ENCODE measurements around the gene ZNF350. TPM values are rescaled to one million over a fixed set of nuclear protein-coding genes. Genes with fewer than 3 reads are reported as not detected.

Gene ZNF350
- total and polyA plus RNA-seq, 2 of the 13 experiments (the other 11 are each of a cell fraction or from before 2014, with no cell fraction given), result 3.7 to 6.9 TPM

DNA sequence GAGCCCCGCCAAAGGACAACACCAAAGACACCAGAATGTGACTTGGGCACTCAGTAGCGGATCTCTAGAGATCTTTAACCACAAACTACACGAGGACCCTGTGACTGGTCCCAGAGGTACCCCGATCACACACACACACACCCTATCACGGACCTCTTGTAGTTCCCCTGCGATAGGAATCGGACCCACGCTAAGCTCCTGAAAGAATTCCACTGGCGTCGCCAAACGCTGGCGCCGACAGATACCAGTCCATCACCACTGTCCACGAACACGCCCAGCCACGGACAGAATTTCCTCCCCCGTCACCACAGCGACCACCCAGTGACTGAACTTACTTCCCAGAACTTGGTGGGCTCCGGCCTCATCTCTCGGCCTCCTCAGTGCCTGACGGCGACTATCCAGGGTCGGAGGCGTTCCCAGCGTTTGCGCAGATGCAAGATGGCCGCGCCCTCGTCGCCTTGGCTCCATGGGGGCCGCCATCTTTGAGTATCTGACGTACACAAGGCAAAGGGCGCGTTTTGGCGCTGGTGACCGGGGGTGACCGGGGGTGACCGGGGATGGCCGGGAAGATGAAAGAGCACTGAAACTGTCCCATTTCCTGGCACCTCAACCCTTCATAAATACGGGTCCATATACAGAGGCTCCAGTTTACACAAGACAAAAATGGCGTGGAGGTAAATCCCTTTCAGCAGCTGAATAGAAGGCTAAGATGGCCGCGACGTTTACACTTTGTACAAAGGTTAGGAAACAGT lies 21.3 kb upstream of the ZNF350 start, which contains the start of gene ZNF615 (continued):
- TF ChIP-seq LCORL (IDR thresholded peaks at IDR 0.05) (no peak), LCORL (CRISPR knock-in tag; IDR thresholded peaks at IDR 0.05) (peak; percentile 91), HES4 (CRISPR knock-in tag; IDR thresholded peaks at IDR 0.05; ENCODE audit: borderline replicate concordance) (no peak), U2AF2 (IDR thresholded peaks at IDR 0.05; ENCODE audit: low read depth, low read length) (peak; percentile 88; the same call in 1 of the 2 replicates), ZNF761 (CRISPR knock-in tag; conservative IDR thresholded peaks at IDR 0.05) (no peak; the same call in 1 of the 2 replicates), ZNF468 (CRISPR knock-in tag; IDR thresholded peaks at IDR 0.05) (no peak), PHF5A (CRISPR knock-in tag; IDR thresholded peaks at IDR 0.05; ENCODE audit: low read depth, unreplicated experiment) (no peak), ZNF180 (CRISPR knock-in tag; IDR thresholded peaks at IDR 0.05; ENCODE audit: borderline replicate concordance, low read depth) (no peak), ATF7-NPFF (CRISPR knock-in tag; IDR thresholded peaks at IDR 0.05; ENCODE audit: low read depth) (0 out of 2 replicates have a peak, but pooled peaks have one; percentile 46), REPIN1 (CRISPR knock-in tag; IDR thresholded peaks at IDR 0.05; ENCODE audit: borderline replicate concordance, low read depth) (peak; percentile 78; the same call in 1 of the 2 replicates), ZNF790 (CRISPR knock-in tag; IDR thresholded peaks at IDR 0.05; ENCODE audit: borderline replicate concordance) (no peak), ZNF337 (CRISPR knock-in tag; IDR thresholded peaks at IDR 0.05; ENCODE audit: borderline replicate concordance, low read depth) (0 out of 2 replicates have a peak, but pooled peaks have one; percentile 63), DPF2 (CRISPR knock-in tag; IDR thresholded peaks at IDR 0.05; ENCODE audit: borderline replicate concordance, low read depth) (no peak), HDAC2 (CRISPR knock-in tag; IDR thresholded peaks at IDR 0.05) (0 out of 2 replicates have a peak, but pooled peaks have one; percentile 31)
- TF ChIP-seq, protein P1, sequence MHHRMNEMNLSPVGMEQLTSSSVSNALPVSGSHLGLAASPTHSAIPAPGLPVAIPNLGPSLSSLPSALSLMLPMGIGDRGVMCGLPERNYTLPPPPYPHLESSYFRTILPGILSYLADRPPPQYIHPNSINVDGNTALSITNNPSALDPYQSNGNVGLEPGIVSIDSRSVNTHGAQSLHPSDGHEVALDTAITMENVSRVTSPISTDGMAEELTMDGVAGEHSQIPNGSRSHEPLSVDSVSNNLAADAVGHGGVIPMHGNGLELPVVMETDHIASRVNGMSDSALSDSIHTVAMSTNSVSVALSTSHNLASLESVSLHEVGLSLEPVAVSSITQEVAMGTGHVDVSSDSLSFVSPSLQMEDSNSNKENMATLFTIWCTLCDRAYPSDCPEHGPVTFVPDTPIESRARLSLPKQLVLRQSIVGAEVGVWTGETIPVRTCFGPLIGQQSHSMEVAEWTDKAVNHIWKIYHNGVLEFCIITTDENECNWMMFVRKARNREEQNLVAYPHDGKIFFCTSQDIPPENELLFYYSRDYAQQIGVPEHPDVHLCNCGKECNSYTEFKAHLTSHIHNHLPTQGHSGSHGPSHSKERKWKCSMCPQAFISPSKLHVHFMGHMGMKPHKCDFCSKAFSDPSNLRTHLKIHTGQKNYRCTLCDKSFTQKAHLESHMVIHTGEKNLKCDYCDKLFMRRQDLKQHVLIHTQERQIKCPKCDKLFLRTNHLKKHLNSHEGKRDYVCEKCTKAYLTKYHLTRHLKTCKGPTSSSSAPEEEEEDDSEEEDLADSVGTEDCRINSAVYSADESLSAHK (CRISPR knock-in tag; IDR thresholded peaks at IDR 0.05; ENCODE audit: borderline replicate concordance), result no peak
- TF ChIP-seq, protein P2, sequence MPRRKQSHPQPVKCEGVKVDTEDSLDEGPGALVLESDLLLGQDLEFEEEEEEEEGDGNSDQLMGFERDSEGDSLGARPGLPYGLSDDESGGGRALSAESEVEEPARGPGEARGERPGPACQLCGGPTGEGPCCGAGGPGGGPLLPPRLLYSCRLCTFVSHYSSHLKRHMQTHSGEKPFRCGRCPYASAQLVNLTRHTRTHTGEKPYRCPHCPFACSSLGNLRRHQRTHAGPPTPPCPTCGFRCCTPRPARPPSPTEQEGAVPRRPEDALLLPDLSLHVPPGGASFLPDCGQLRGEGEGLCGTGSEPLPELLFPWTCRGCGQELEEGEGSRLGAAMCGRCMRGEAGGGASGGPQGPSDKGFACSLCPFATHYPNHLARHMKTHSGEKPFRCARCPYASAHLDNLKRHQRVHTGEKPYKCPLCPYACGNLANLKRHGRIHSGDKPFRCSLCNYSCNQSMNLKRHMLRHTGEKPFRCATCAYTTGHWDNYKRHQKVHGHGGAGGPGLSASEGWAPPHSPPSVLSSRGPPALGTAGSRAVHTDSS (CRISPR knock-in tag; conservative IDR thresholded peaks at IDR 0.05), result no peak
- TF ChIP-seq, protein P3, sequence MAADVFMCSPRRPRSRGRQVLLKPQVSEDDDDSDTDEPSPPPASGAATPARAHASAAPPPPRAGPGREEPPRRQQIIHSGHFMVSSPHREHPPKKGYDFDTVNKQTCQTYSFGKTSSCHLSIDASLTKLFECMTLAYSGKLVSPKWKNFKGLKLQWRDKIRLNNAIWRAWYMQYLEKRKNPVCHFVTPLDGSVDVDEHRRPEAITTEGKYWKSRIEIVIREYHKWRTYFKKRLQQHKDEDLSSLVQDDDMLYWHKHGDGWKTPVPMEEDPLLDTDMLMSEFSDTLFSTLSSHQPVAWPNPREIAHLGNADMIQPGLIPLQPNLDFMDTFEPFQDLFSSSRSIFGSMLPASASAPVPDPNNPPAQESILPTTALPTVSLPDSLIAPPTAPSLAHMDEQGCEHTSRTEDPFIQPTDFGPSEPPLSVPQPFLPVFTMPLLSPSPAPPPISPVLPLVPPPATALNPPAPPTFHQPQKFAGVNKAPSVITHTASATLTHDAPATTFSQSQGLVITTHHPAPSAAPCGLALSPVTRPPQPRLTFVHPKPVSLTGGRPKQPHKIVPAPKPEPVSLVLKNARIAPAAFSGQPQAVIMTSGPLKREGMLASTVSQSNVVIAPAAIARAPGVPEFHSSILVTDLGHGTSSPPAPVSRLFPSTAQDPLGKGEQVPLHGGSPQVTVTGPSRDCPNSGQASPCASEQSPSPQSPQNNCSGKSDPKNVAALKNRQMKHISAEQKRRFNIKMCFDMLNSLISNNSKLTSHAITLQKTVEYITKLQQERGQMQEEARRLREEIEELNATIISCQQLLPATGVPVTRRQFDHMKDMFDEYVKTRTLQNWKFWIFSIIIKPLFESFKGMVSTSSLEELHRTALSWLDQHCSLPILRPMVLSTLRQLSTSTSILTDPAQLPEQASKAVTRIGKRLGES (CRISPR knock-in tag; IDR thresholded peaks at IDR 0.05; ENCODE audit: borderline replicate concordance), result no peak
- TF ChIP-seq, protein P4, sequence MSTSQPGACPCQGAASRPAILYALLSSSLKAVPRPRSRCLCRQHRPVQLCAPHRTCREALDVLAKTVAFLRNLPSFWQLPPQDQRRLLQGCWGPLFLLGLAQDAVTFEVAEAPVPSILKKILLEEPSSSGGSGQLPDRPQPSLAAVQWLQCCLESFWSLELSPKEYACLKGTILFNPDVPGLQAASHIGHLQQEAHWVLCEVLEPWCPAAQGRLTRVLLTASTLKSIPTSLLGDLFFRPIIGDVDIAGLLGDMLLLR (CRISPR knock-in tag; IDR thresholded peaks at IDR 0.05), result 0 out of 2 replicates have a peak, but pooled peaks have one; percentile 45
- TF ChIP-seq, protein P5, sequence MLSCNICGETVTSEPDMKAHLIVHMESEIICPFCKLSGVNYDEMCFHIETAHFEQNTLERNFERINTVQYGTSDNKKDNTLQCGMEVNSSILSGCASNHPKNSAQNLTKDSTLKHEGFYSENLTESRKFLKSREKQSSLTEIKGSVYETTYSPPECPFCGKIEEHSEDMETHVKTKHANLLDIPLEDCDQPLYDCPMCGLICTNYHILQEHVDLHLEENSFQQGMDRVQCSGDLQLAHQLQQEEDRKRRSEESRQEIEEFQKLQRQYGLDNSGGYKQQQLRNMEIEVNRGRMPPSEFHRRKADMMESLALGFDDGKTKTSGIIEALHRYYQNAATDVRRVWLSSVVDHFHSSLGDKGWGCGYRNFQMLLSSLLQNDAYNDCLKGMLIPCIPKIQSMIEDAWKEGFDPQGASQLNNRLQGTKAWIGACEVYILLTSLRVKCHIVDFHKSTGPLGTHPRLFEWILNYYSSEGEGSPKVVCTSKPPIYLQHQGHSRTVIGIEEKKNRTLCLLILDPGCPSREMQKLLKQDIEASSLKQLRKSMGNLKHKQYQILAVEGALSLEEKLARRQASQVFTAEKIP (CRISPR knock-in tag; IDR thresholded peaks at IDR 0.05; ENCODE audit: borderline replicate concordance), result no peak

Measured in HepG2 (cell line).